Gastroesophageal sphincter (tissue), 3 donors: ENCODE data around the gene BANK1.

Source experiments
- CTCF ChIP-seq, 4 experiments: fragments of 200-600 bp in 2 of 4; fragments of 450-650 bp in 2 of 4; sonication (generic) in 1 of 4; IDR thresholded peaks; one replicate each; pipeline ENCODE4 v1.5.1; 2017 to 2019; ENCODE audit warnings: antibody characterized with exemption in 4 of 4, mild to moderate bottlenecking in 2 of 4, moderate library complexity in 2 of 4
- EP300 ChIP-seq: sonication (generic); formaldehyde crosslinking; IDR thresholded peaks from one replicate; pipeline ENCODE4 v1.6.1; 2017; ENCODE audit warnings: antibody characterized with exemption, mild to moderate bottlenecking

- TF ChIP-seq CTCF (IDR thresholded peaks at IDR 0.05), result no peak
- TF ChIP-seq EP300, result no peak
These were observed 270.6 kb downstream of the BANK1 start for GRCh38 chr4:102061133-102061532.
